ENCODE results near the gene TRIM68.

TRIM68 gene

GRCh38 chr11:4615856-4616444, 7.9 kb upstream of the TRIM68 start (continued):
- TF ChIP-seq ZNF23 (tag by site-specific recombination; IDR thresholded peaks at IDR 0.05; ENCODE audit: borderline replicate concordance) (no peak), PATZ1 (tag by site-specific recombination; IDR thresholded peaks at IDR 0.05) (no peak), PRDM4 (tag by site-specific recombination; IDR thresholded peaks at IDR 0.05) (no peak)

- POLR2A ChIA-PET: no interaction called here
- Histone ChIP-seq H3K4me1 (ENCODE audit: control insufficient read depth, insufficient read depth, low read length) (0 out of 2 replicates have a peak, but pooled peaks cover 2% of the 10 kb centered on the region), H3K9me3 (ENCODE audit: control insufficient read depth, insufficient read depth, low read depth, low read length) (no peaks in the 10 kb centered on the region), H3K36me3 (ENCODE audit: control insufficient read depth in 2 of 2, insufficient read depth in 1 of 2, low read length in 2 of 2) (no peaks in the 10 kb centered on the region), H3K27ac (ENCODE audit: extremely low read depth, low read depth, low read length) (no peak overlapping the region), H3K4me3 (ENCODE audit: low read depth, low read length) (no peak overlapping the region)
- CTCF ChIA-PET: interaction anchor here (0.7 to 1.1 kb wide), 3 partner anchors 27 to 428 kb away, joined by 3 to 4 read pairs (median 3); no protein-coding TSS in a partner anchor
- TF ChIP-seq ZNF37A (tag by site-specific recombination; IDR thresholded peaks at IDR 0.05) (no peak), ZIC2 (tag by site-specific recombination; IDR thresholded peaks at IDR 0.05) (no peak), GLI2 (tag by site-specific recombination; IDR thresholded peaks at IDR 0.05; ENCODE audit: borderline replicate concordance, low read depth) (no peak)
Measured at GRCh38 chr11:4611986-4612385, 4.0 kb upstream of the TRIM68 start.

GRCh38 chr11:4610258-4610935, 2.4 kb upstream of the TRIM68 start:
- CTCF ChIA-PET: no interaction called here

More at GRCh38 chr11:4610258-4610935, 2.4 kb upstream of the TRIM68 start:
- 0 out of 2 replicates have a peak, but pooled peaks cover 3% of the 10 kb centered on the region for H3K4me1 ChIP-seq (ENCODE audit: control insufficient read depth, insufficient read depth, low read length)
- no peaks in the 10 kb centered on the region for H3K9me3 ChIP-seq (ENCODE audit: control insufficient read depth, insufficient read depth, low read depth, low read length)
- no peak for TF ChIP-seq ZNF324 (tag by site-specific recombination; IDR thresholded peaks at IDR 0.05)
- no peak for TF ChIP-seq PRDM4 (tag by site-specific recombination; IDR thresholded peaks at IDR 0.05)
- no peak for TF ChIP-seq ZNF521 (tag by site-specific recombination; IDR thresholded peaks at IDR 0.05)
- no peak for TF ChIP-seq ZNF362 (tag by site-specific recombination; IDR thresholded peaks at IDR 0.05)
- no peak for TF ChIP-seq KLF17 (tag by site-specific recombination; IDR thresholded peaks at IDR 0.05)
- TF ChIP-seq ZNF280C (tag by site-specific recombination; IDR thresholded peaks at IDR 0.05): no peak
- TF ChIP-seq ZNF624 (tag by site-specific recombination; IDR thresholded peaks at IDR 0.05): no peak
- TF ChIP-seq ZNF146 (tag by site-specific recombination; IDR thresholded peaks at IDR 0.05): no peak
- no peak for TF ChIP-seq WT1 (tag by site-specific recombination; IDR thresholded peaks at IDR 0.05)
- TF ChIP-seq SP3 (tag by site-specific recombination; IDR thresholded peaks at IDR 0.05): no peak
- TF ChIP-seq ZNF155 (tag by site-specific recombination; IDR thresholded peaks at IDR 0.05): no peak
- no peak for TF ChIP-seq ZNF510 (tag by site-specific recombination; IDR thresholded peaks at IDR 0.05; ENCODE audit: insufficient replicate concordance)
- TF ChIP-seq ZBTB8A (tag by site-specific recombination; IDR thresholded peaks at IDR 0.05): no peak
- TF ChIP-seq ZNF548 (tag by site-specific recombination; IDR thresholded peaks at IDR 0.05): no peak
- H3K36me3 ChIP-seq (ENCODE audit: control insufficient read depth in 2 of 2, insufficient read depth in 1 of 2, low read length in 2 of 2): peaks cover 0 to 2% of the 10 kb centered on the region in 2 experiments; a peak in 1 of 3 replicates
- no peak overlapping the region for H3K4me3 ChIP-seq (ENCODE audit: low read depth, low read length)
- POLR2A ChIA-PET: no interaction called here
- H3K27ac ChIP-seq (ENCODE audit: extremely low read depth, low read depth, low read length): no peak overlapping the region
